GM23248 (cell line): ENCODE measurements around the gene KSR2. TPM values are rescaled to one million over a fixed set of nuclear protein-coding genes. Genes with fewer than 3 reads are reported as not detected.

ENCODE experiments used
- DNase-seq: peaks from one replicate; pipeline ENCODE4 v3.0.0-alpha.2; 2015
- H2AFZ ChIP-seq: fragments of 200-600 bp; sonication (generic); 2 replicates; pipeline ENCODE4 v1.6.1; 2016; ENCODE audit warnings: antibody characterized with exemption
- H3F3A ChIP-seq: fragments of 200-600 bp; sonication (generic); 2 replicates; pipeline ENCODE4 v1.6.1; 2016; ENCODE audit warnings: mild to moderate bottlenecking, antibody characterized with exemption, mixed run types; ENCODE audit not compliant: insufficient read depth
- H3K27ac ChIP-seq: fragments of 200-600 bp; sonication (generic); 2 replicates; pipeline ENCODE4 v1.5.1; 2016; ENCODE audit warnings: mild to moderate bottlenecking
- H3K27me3 ChIP-seq: fragments of 200-600 bp; sonication (generic); replicated peaks from 2 replicates; pipeline ENCODE4 v1.6.1; 2016; ENCODE audit warnings: mild to moderate bottlenecking; ENCODE audit not compliant: insufficient read depth
- H3K36me3 ChIP-seq: fragments of 200-600 bp; sonication (generic); 2 replicates; pipeline ENCODE4 v1.6.1; 2016; ENCODE audit warnings: low read depth, mild to moderate bottlenecking
- H3K4me1 ChIP-seq: fragments of 200-600 bp; sonication (generic); 2 replicates; pipeline ENCODE4 v1.6.1; 2016; ENCODE audit warnings: mild to moderate bottlenecking; ENCODE audit not compliant: insufficient read depth
- H3K4me2 ChIP-seq: fragments of 200-600 bp; sonication (generic); one replicate; pipeline ENCODE4 v1.6.1; 2016; ENCODE audit warnings: mild to moderate bottlenecking; ENCODE audit not compliant: unreplicated experiment
- H3K4me3 ChIP-seq: fragments of 200-600 bp; sonication (generic); 2 replicates; pipeline ENCODE4 v1.5.1; 2016; ENCODE audit warnings: mild to moderate bottlenecking
- H3K79me2 ChIP-seq: fragments of 200-600 bp; sonication (generic); 2 replicates; pipeline ENCODE4 v1.6.1; 2016; ENCODE audit warnings: mild to moderate bottlenecking; ENCODE audit not compliant: insufficient read depth
- H3K9ac ChIP-seq: fragments of 200-600 bp; sonication (generic); 2 replicates; pipeline ENCODE4 v1.6.1; 2016; ENCODE audit warnings: mild to moderate bottlenecking
- H3K9me2 ChIP-seq: fragments of 200-600 bp; sonication (generic); 2 replicates; pipeline ENCODE4 v1.6.1; 2016; ENCODE audit warnings: mixed run types, mild to moderate bottlenecking, moderate library complexity; ENCODE audit not compliant: insufficient read depth
- H3K9me3 ChIP-seq: fragments of 200-600 bp; sonication (generic); one replicate; pipeline ENCODE4 v1.6.1; 2017; ENCODE audit warnings: low read depth
- H4K20me1 ChIP-seq: fragments of 200-600 bp; sonication (generic); 2 replicates; pipeline ENCODE4 v1.6.0; 2016; ENCODE audit not compliant: insufficient read depth
- EZH2 ChIP-seq: fragments of 200-600 bp; sonication (generic); IDR thresholded peaks from 2 replicates; pipeline ENCODE4 v1.6.1; 2018; ENCODE audit warnings: antibody characterized with exemption, mild to moderate bottlenecking; ENCODE audit not compliant: insufficient read depth, poor library complexity, severe bottlenecking
- EZH2phosphoT487 ChIP-seq: fragments of 200-600 bp; sonication (generic); IDR thresholded peaks from 2 replicates; pipeline ENCODE4 v1.6.1; 2018; ENCODE audit warnings: antibody characterized with exemption, moderate library complexity, mild to moderate bottlenecking, low read depth; ENCODE audit not compliant: insufficient read depth
- WGBS, 2 experiments: methylation state at CpG; one replicate each; pipeline ENCODE4 v1.1.6; 2015 to 2017; ENCODE audit warnings: low lambda C conversion rate in 2 of 2, low coverage in 1 of 2; ENCODE audit errors: missing lambda C conversion rate in 2 of 2; 5-methylcytosine and 5-hydroxymethylcytosine counted together
- in situ Hi-C: fragments of 300-500 bp; cut with MboI; formaldehyde crosslinking; loops from 2 replicates; pipeline ENCODE4 v1.15.0; 2020
- polyA plus RNA-seq: library from polyadenylated mRNA; unstranded; fragments of >200 nt; fragmentation: Nextera tagmentation; extraction: Ambion mirVana; gene quantifications from 2 replicates; pipeline ENCODE4 v1.2.1, GENCODE V29; 2016
- total RNA-seq: library from RNA; depleted of rRNA; stranded (reverse); fragments of >200 nt; shearing (Covaris generic); gene quantifications from 2 replicates; pipeline ENCODE4 v1.2.3, GENCODE V29; 2014

The KSR2 gene
- total and polyA plus RNA-seq, 2 experiments from 2014 or later: not detected

GRCh38 chr12:117869551-117869950 lies 99.2 kb downstream of the KSR2 start:
- 67 to 74% methylated on average over 8 of the region's 8 CpGs for WGBS, 2 experiments
- DNase-seq: no peak
- Histone ChIP-seq H3K4me2 (no peak overlapping the region), H3K9me2 (no peaks in the 10 kb centered on the region), H3F3A (no peaks in the 10 kb centered on the region), H3K79me2 (no peaks in the 10 kb centered on the region), H3K9ac (no peak overlapping the region), H3K27me3 (no peaks in the 10 kb centered on the region), H3K27ac (no peak overlapping the region), H2AFZ (no peak overlapping the region), H3K4me1 (no peaks in the 10 kb centered on the region), H4K20me1 (no peaks in the 10 kb centered on the region), H3K4me3 (no peak overlapping the region), H3K9me3 (no peaks in the 10 kb centered on the region), H3K36me3 (no peaks in the 10 kb centered on the region)
- TF ChIP-seq EZH2: no peak
- in situ Hi-C loops: loop anchor here (10.0 kb wide), 1 partner anchor 505 kb away; the partner anchor contains the start of genes SUDS3 and TAOK3

GRCh38 chr12:117867348-117867747 lies 101.4 kb downstream of the KSR2 start:
- H3K4me3 ChIP-seq: no peak overlapping the region
- 49% methylated on average over 5 of the region's 5 CpGs for WGBS, 2 experiments
- H4K20me1 ChIP-seq: no peaks in the 10 kb centered on the region
- no peak overlapping the region for H2AFZ ChIP-seq
- no peak overlapping the region for H3K9ac ChIP-seq
- H3K4me1 ChIP-seq: no peaks in the 10 kb centered on the region
- TF ChIP-seq EZH2phosphoT487 (no peak), EZH2 (no peak)
- no peaks in the 10 kb centered on the region for H3K9me2 ChIP-seq
- no peaks in the 10 kb centered on the region for H3K79me2 ChIP-seq
- no peaks in the 10 kb centered on the region for H3K9me3 ChIP-seq
- no peaks in the 10 kb centered on the region for H3K27me3 ChIP-seq
- H3F3A ChIP-seq: 0 out of 2 replicates have a peak, but pooled peaks cover 6% of the 10 kb centered on the region
- H3K4me2 ChIP-seq: no peak overlapping the region
- H3K27ac ChIP-seq: no peak overlapping the region
- in situ Hi-C loops: loop anchor here (10.0 kb wide), 1 partner anchor 507 kb away; the partner anchor contains the start of genes SUDS3 and TAOK3
- DNase-seq: no peak
- H3K36me3 ChIP-seq: no peaks in the 10 kb centered on the region

GRCh38 chr12:117865505-117865904 lies 103.3 kb downstream of the KSR2 start:
- H3K4me2 ChIP-seq: no peak overlapping the region
- H3K9me3 ChIP-seq: no peaks in the 10 kb centered on the region
- H4K20me1 ChIP-seq: no peaks in the 10 kb centered on the region
- no peaks in the 10 kb centered on the region for H3K79me2 ChIP-seq
- no peaks in the 10 kb centered on the region for H3K9me2 ChIP-seq
- no peak overlapping the region for H2AFZ ChIP-seq
- no peak overlapping the region for H3K9ac ChIP-seq
- no peaks in the 10 kb centered on the region for H3K4me1 ChIP-seq
- 70 to 73% methylated on average over 3 of the region's 3 CpGs for WGBS, 2 experiments
- TF ChIP-seq EZH2 (no peak), EZH2phosphoT487 (no peak)
- no peak for DNase-seq
- in situ Hi-C loops: loop anchor here (10.0 kb wide), 1 partner anchor 509 kb away; the partner anchor contains the start of genes SUDS3 and TAOK3
- 0 out of 2 replicates have a peak, but pooled peaks cover 6% of the 10 kb centered on the region for H3F3A ChIP-seq
- no peaks in the 10 kb centered on the region for H3K27me3 ChIP-seq
- no peak overlapping the region for H3K4me3 ChIP-seq
- H3K36me3 ChIP-seq: no peaks in the 10 kb centered on the region
- no peak overlapping the region for H3K27ac ChIP-seq

GRCh38 chr12:117863002-117863709 lies 105.6 kb downstream of the KSR2 start:
- Histone ChIP-seq H3K9me3 (no peaks in the 10 kb centered on the region), H4K20me1 (no peaks in the 10 kb centered on the region), H3K9ac (no peak overlapping the region), H3K27me3 (peaks cover 7% of the 10 kb centered on the region; the same call in 1 of the 2 replicates), H3K27ac (no peak overlapping the region), H3K4me3 (no peak overlapping the region), H3K9me2 (no peaks in the 10 kb centered on the region), H3K4me1 (no peaks in the 10 kb centered on the region), H2AFZ (no peak overlapping the region), H3K36me3 (no peaks in the 10 kb centered on the region), H3K79me2 (no peaks in the 10 kb centered on the region), H3F3A (0 out of 2 replicates have a peak, but pooled peaks cover 6% of the 10 kb centered on the region), H3K4me2 (no peak overlapping the region)
- TF ChIP-seq EZH2phosphoT487: no peak
- TF ChIP-seq EZH2: no peak
- peak; percentile 83 for DNase-seq
- WGBS, 2 experiments: 14% methylated on average over 10 of the region's 10 CpGs
- in situ Hi-C loops: loop anchor here (10.0 kb wide), 1 partner anchor 512 kb away; the partner anchor contains the start of genes SUDS3 and TAOK3
